GM08714 (cell line): Measurements from ENCODE around the gene ACTN3.
"Not testable (repeated sequence)": the region's sequence is repeated elsewhere in the genome, so short reads cannot be mapped to it uniquely, and the experiment has no call there.

Experiments used
- H3K4me3 ChIP-seq: fragments of 200-500 bp; sonication (Bioruptor generic); 2 replicates; pipeline ENCODE4 v1.5.1; 2014; ENCODE audit warnings: mild to moderate bottlenecking, low read length, inconsistent platforms
- ZNF274 ChIP-seq: IDR thresholded peaks from 2 replicates; pipeline ENCODE4 v1.6.1; 2012; ENCODE audit warnings: mild to moderate bottlenecking, low read depth, low read length

The ACTN3 gene

DNA sequence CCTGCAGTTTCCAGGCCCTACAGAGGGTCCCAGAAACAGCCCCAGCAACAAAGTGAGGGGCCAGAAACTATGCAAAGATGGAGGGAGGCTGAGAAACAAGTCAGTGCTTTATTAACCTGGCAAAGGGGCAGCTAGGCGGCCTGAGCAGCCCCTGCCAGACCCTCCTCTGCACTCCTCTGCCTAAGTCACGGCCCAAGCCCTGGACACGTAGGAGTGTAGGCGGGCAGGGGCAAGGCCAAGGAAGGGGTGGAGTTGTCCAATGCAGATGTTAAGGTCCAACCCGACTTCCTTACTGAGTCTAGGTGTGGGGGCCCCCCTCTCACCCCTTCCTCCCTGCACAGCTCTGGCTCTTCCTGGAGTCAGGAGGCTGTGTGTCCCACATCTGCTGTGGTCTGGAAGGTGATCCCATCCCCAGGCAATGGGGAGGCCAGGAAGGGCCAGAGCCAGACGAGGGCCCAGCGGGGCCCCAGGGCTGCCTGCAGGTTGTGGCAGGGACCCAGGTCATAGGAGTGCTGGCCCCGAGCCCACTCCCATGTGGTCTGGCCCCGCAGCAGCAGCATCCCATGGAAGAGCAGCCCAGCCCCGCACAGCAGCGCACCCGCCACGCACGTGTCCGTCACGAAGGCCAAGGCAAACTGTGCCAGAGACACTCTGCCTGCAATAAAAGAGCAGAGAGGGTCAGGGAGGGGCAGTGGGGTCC lies 7.4 kb upstream of the ACTN3 start:
- no peak for TF ChIP-seq ZNF274

DNA sequence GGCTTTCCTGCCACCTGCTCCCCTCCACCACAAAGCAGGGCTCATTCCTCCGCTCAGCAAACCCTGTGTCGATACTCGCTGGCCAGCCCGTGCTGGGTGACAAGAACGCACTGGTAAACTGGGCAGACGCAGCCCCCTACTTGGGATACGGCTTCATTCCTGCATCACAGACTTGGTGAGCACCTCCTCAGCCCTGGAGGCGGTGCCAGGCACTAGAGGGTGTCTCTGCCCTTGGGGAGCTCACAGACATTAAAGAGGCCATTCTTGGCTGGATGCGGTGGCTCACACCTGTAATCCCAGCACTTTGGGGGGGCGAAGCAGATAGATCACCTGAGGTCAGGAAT lies 6.9 kb upstream of the ACTN3 start:
- TF ChIP-seq ZNF274: no peak
- no peak overlapping the region for H3K4me3 ChIP-seq

More for the DNA sequence above, 7.4 kb upstream of the ACTN3 start:
- H3K4me3 ChIP-seq: no peak overlapping the region

DNA sequence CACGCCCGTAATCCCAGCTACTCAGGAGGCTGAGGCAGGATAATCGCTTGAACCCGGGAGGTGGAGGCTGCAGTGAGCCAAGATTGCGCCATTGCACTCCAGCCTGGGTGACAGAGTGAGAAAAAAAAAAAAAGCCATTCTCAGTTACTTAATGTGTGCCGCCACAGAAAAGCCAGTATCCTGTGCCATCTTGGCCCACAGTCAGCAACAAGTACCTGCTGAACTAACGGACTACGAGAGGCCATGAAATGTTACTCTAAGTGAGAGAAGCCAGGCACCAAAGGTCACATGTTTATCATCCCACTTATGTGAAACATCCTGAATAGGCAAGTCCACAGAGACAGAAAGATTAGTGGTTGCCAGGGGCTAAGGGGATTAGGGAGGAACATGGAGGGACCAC lies 6.1 kb upstream of the ACTN3 start:
- not testable (repeated sequence) for H3K4me3 ChIP-seq

DNA sequence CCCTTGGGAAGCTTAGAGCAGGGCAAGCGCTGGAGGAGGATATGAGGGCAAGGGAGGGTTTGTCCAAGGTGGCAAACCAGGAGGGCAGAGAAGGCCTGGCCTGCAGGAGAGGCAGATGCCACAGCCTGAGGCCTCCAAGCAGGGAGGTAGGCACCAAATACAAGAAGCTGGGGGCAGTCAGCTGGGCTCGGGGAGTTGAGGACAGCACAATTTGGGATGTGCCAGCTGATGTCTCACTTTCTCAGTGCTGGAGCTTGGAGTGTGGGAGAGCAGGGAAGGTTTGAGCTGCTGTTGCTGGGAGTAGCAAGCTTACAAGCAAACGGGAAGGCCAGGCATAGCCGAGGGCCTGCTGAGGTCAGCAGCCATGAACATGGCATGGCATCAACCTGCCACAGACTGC lies 4.8 kb upstream of the ACTN3 start:
- TF ChIP-seq ZNF274: no peak
- no peak overlapping the region for H3K4me3 ChIP-seq

DNA sequence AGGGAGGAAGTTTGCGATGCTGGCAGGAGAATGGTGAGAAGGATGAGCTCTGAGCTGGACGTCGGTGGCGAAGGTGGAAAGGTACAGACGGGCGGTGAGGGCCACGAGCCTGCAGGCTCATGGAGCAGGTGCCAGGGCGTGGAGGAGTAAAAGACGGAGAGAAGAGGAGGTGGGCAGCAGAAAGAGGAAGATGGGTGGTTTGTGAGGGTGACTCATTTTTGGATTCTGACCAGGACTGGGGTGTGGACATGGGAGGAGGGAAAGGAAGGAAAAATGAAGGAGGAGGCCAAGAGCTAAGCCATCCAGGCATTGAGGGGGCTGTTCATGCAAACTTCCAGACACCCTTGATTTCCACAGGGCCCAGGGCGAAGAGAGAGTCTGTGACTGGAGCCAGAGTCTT lies 4.3 kb upstream of the ACTN3 start:
- no peak overlapping the region for H3K4me3 ChIP-seq
- no peak for TF ChIP-seq ZNF274

DNA sequence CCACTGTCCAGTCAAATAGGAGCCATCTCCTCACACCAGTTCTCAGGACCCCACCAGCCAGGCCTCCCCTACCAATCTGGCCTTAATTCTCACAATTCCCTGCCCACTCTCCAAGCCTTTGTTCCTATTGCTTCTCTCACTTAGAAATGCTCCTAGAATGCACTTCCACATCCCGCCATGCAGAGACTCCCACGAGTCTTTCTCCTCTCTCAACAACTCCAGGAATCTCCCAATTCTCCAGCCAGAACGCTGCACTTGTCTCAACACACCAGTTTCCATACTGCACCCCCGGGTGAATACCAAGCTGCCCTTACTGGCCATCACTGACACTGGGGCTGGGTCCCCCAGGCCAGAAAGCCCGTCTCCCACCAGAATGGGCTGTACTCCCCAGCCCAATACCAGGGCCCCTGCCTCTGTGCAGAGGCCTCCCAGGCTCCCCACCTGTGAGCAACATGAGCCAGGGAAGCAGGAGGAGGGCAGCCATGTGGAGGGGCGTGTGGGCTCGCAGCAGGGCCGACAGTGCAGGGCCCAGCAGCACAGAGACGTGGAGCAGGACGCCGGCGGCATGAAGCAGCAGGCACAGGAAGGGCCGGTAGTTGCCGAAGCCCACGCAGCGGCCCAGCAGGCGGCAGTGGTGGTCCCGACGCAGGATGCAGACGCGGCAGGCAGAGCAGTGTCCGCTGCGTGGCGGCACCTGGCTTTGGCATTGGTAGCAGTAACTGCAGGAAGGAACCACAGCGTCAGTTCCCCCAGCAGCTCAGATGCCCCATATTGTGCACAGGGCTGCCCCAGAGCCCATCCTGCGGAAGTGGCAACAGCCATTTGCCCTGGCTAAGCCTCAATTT lies 3.2 kb upstream of the ACTN3 start:
- no peak overlapping the region; the same call in 1 of the 2 replicates for H3K4me3 ChIP-seq
- no peak for TF ChIP-seq ZNF274

DNA sequence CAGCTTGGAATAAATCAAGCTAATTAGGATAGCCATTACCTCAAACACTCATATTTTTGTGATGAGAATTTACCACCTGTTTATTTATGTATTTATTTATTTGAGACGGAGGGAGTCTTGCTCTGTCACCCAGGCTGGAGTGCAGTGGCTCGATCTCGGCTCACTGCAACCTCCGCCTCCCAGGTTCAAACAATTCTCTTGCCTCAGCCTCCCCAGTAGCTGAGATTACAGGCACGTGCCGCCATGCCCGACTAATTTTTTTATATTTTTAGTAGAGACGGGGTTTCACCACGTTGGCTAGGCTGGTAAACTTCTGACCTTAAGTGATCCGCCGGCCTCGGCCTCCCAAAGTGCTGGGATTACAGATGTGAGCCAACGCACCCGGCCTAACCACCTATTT lies 1.8 kb upstream of the ACTN3 start:
- peak overlapping the region; percentile 92 for H3K4me3 ChIP-seq

DNA sequence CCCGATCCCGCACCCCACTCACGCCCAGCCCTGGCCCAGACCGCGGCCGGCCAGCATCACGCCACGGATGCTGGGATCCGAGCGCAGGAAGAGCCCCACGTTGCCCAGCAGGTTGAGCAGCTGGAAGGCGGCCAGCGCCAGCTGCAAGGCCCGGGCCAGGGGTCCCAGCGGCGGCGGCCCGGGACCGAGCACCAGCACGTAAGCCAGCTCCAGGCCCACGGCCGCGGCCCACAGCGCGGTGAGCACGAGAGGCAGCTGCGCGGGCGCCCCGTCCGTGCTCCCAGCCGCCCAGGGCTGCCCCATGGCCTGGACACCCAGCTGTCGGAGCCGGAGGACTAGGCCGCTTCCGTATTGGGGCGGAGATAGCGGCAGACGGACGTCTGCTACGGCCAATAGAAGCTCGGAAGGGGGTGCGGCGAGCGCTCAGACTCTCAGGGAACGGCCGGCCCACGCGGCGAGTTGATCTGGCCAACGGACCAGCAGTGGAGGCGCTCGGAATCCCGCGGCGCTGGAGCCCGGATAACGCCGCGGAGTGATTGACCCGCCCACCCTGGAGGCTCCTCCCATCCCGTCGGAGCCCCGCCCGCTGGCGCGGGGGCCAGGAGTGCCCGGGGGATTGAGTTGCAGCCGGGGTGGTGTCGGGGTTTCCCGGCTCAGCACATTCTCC lies 869 bp upstream of the ACTN3 start, which contains the start of gene ZDHHC24:
ZDHHC24 (minus strand) TSS at position 348 of the 667 bp plus-strand sequence; CDS start at position 303, 45 bp downstream.
- peak within 1 kb of the TSS; percentile 92 for H3K4me3 ChIP-seq
- TF ChIP-seq ZNF274: no peak

DNA sequence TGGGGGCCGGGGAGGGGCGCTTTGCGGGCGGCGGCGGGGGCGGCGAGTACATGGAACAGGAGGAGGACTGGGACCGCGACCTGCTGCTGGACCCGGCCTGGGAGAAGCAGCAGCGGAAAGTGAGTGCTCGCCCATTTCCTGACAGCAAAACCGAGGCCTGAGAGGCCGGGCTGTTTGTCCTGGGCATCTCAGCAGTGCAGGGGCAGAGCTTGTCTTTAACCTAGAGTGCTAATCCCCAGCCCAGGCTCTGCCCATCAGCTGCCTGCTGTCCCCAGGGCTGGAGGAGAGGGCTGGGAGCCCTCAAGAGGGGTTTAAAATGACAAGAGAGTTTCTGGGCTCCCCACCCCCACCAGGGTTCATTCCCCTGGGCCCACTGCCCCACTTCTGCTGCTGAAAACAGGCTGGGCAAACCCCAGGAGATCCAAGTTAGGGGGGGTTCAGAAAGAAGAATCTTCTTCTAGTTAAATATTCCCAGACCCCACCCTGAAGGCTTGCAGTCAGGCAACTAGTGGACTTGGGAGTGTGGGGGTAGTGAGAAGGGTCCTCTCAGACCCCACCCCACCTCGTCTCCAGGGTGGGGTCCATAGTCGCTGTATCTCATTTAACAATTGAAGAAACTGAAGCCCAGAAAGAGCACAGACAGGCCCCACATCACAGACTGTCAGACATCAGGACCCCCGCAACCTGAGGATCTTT lies 411 bp downstream of the ACTN3 start:
- no peak overlapping the region for H3K4me3 ChIP-seq
- TF ChIP-seq ZNF274: no peak

DNA sequence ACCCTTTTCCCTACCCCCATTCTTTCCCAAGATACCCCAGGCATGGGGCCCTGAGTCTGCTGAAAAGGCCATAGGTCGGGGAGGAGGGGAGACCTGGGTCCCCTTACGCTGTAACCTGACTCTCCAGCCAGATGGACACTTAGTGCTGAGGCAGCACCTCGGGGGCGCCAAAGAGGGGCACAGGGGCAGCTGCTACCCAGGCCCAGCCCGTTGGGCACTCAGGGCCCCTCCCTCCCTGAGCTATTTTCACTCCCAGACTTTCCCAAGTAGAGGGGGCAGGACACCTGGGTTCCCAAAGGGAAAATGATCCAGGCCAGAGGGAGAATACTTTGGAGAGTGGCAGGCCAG lies 933 bp downstream of the ACTN3 start:
- no peak for TF ChIP-seq ZNF274
- no peak overlapping the region for H3K4me3 ChIP-seq

DNA sequence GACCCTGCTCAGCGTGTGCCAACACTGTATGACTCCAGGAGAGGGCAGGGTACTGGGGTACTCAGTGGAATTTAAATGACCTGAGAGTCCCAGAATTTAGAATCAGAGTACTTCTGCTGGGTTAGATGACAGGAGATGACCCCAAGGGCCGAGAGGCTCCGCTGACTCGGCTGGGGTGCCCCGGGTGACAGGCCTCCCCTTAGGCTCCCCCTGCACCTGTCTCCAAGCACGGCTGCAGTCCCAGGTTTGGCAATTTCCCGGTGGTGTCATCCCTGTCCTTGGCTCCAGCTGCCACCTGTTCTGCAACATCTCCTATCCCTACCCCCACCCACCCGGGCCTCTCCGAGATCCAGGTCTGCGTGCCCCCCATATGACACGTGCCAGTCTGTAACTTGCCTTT lies 1.3 kb downstream of the ACTN3 start:
- no peak overlapping the region for H3K4me3 ChIP-seq
- TF ChIP-seq ZNF274: no peak

DNA sequence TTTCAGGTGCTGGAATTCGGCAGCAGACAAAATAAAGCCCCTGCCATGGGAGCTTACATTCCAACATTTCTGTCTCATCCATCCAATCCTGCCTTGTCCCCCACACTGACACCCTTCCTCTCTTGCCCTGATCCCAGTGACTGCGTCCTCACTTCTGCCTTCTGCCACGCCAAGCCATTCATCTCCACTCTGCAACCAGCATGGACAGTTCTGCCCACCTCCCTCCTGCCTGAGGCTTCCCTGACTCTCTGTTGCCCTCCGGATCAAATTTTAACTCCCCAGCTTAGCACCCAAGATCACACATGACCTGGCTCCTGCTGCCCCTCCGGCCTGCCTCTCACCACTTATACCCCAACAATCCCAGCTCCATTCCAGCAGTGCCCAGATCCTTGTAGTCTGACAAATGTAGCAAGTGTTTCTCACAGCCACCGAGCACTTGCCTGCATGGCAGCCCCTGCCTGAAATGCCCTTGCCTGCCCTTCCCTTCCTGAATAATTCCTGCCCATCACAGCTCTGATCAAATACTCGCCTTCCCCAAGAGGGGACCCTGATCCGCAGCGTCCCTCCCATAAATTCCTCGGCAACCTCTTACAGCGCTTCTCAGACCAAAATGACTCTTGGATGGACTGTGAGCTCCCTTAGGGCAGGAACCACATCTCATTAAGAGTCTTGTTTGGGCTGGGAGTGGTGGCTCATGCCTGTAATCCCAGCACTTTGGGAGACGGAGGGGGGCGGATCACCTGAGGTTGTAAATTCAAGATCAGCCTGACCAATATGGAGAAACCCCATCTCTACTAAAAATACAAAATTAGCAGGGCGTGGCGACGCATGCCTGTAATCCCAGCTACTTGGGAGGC lies 2.3 kb downstream of the ACTN3 start:
- no peak for TF ChIP-seq ZNF274
- no peak overlapping the region for H3K4me3 ChIP-seq

DNA sequence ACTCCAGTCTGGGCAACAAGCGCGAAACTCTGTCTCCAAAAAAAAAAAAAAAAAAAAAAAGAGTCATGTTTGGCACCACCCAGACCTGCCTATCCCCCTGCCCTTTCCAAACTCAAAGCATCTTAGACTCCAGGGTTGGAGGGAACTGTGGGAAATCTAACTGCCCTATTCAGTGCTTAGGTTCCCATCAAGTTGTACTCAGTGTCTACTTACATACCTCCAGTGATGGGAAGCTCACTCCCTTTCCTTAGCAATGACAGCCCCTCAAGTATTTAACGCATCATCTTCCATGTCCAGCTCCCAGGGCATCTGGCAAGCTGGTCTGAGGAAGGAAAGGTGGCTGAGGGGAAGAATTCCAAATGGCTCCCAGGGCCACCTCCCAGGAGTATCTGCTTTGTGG lies 3.0 kb downstream of the ACTN3 start:
- no peak for TF ChIP-seq ZNF274
- no peak overlapping the region for H3K4me3 ChIP-seq

DNA sequence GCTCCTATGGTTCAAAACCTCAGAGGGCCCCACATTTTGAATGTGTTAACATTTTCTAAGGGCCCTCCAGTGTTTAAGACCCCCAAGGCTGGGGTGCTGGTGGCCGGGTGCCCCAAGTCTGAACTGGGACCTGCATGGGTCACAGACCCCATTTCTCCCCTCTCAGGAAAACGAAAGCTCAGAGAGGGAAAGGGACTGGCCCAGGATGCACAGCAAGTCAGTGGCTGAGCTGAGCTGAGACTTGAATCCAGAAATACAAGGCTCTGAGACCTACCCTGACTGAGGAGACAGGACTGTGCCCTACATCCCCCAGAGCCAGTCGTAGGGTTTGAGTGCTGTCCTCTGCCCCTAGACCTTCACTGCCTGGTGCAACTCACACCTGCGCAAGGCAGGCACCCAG lies 4.2 kb downstream of the ACTN3 start:
- TF ChIP-seq ZNF274: no peak
- H3K4me3 ChIP-seq: no peak overlapping the region
